Measurements from ENCODE around the gene EPN2.
A peak's percentile ranks its signal among the peaks of the same experiment; 100 is the strongest.
"Not testable (repeated sequence)": the region's sequence is repeated elsewhere in the genome, so short reads cannot be mapped to it uniquely, and the experiment has no call there.

EPN2 gene

GRCh38 chr17:19343256-19343630 lies 106.1 kb downstream of the EPN2 start:
- DNase-seq (ENCODE audit: low read depth in 2 of 3, low spot score in 2 of 3) = no peak

- no peak for DNase-seq (ENCODE audit: low read depth in 2 of 3, low spot score in 2 of 3)
These were observed 106.5 kb downstream of the EPN2 start for GRCh38 chr17:19343671-19344151.

- no peak for DNase-seq (ENCODE audit: low read depth in 2 of 3, low spot score in 2 of 3)
These were observed 107.3 kb downstream of the EPN2 start for GRCh38 chr17:19344311-19345066.

GRCh38 chr17:19345067-19345460 lies 107.9 kb downstream of the EPN2 start:
- no peak for DNase-seq (ENCODE audit: low read depth in 2 of 3, low spot score in 2 of 3)

GRCh38 chr17:19345486-19346350 lies 108.6 kb downstream of the EPN2 start:
- no peak for DNase-seq (ENCODE audit: low read depth in 2 of 3, low spot score in 2 of 3)

GRCh38 chr17:19346351-19347255 lies 109.4 kb downstream of the EPN2 start:
- no peak for DNase-seq (ENCODE audit: low read depth in 2 of 3, low spot score in 2 of 3)

- DNase-seq (ENCODE audit: low read depth in 2 of 3, low spot score in 2 of 3) = no peak
These were observed 110.3 kb downstream of the EPN2 start for GRCh38 chr17:19347323-19348080.

- no peak for DNase-seq (ENCODE audit: low read depth in 2 of 3, low spot score in 2 of 3)
These were observed 111.0 kb downstream of the EPN2 start for GRCh38 chr17:19348081-19348650.

GRCh38 chr17:19348806-19349205 lies 111.6 kb downstream of the EPN2 start:
- no peak for DNase-seq (ENCODE audit: low read depth in 2 of 3, low spot score in 2 of 3)

- DNase-seq (ENCODE audit: low read depth in 2 of 3, low spot score in 2 of 3) = not testable (repeated sequence)
These were observed 116.2 kb downstream of the EPN2 start for GRCh38 chr17:19353401-19353800.

GRCh38 chr17:19354748-19355147 lies 117.6 kb downstream of the EPN2 start:
- no peak for DNase-seq (ENCODE audit: low read depth in 2 of 3, low spot score in 2 of 3)

GRCh38 chr17:19357351-19357750 lies 120.2 kb downstream of the EPN2 start:
- no peak for DNase-seq (ENCODE audit: low read depth in 2 of 3, low spot score in 2 of 3)

- no peak for DNase-seq (ENCODE audit: low read depth in 2 of 3, low spot score in 2 of 3)
These were observed 120.6 kb downstream of the EPN2 start for GRCh38 chr17:19357761-19358160.

GRCh38 chr17:19359151-19359550 lies 122.0 kb downstream of the EPN2 start:
- DNase-seq (ENCODE audit: low read depth in 2 of 3, low spot score in 2 of 3) = no peak

GRCh38 chr17:19359856-19360255 lies 122.7 kb downstream of the EPN2 start:
- DNase-seq (ENCODE audit: low read depth in 2 of 3, low spot score in 2 of 3) = no peak

GRCh38 chr17:19360772-19361171 lies 123.6 kb downstream of the EPN2 start:
- DNase-seq (ENCODE audit: low read depth in 2 of 3, low spot score in 2 of 3) = no peak

GRCh38 chr17:19361326-19361725 lies 124.2 kb downstream of the EPN2 start:
- DNase-seq (ENCODE audit: low read depth in 2 of 3, low spot score in 2 of 3) = no peak

GRCh38 chr17:19361944-19362276 lies 124.7 kb downstream of the EPN2 start:
- no peak for DNase-seq (ENCODE audit: low read depth in 2 of 3, low spot score in 2 of 3)

GRCh38 chr17:19362277-19363113 lies 125.3 kb downstream of the EPN2 start, which contains the start of gene B9D1:
Gene B9D1 (minus strand): TSS chr17:19362723. CDS start chr17:19362569, 154 bp downstream.
- peak; percentile 83 to 86 (median 86) for DNase-seq (ENCODE audit: low read depth in 2 of 3, low spot score in 2 of 3)
